Ishikawa (cell line): ENCODE results near the gene CTDP1.

Experiments
- CEBPB ChIP-seq: IDR thresholded peaks from 2 replicates; pipeline ENCODE4 v1.6.1; 2012
- CREB1 ChIP-seq: IDR thresholded peaks from 2 replicates; pipeline ENCODE4 v1.6.1; 2012; ENCODE audit warnings: low read depth
- EGR1 ChIP-seq: IDR thresholded peaks from 2 replicates; pipeline ENCODE4 v1.6.1; 2012
- EP300 ChIP-seq: IDR thresholded peaks from 2 replicates; pipeline ENCODE4 v1.6.1; 2012; ENCODE audit warnings: borderline replicate concordance
- FOXM1 ChIP-seq: IDR thresholded peaks from 2 replicates; pipeline ENCODE4 v1.6.1; 2012; ENCODE audit warnings: low read depth, borderline replicate concordance
- MAX ChIP-seq: IDR thresholded peaks from 2 replicates; pipeline ENCODE4 v1.6.1; 2012
- NFIC ChIP-seq: IDR thresholded peaks from 2 replicates; pipeline ENCODE4 v1.6.1; 2012
- RAD21 ChIP-seq: IDR thresholded peaks from 2 replicates; pipeline ENCODE4 v1.6.1; 2012; ENCODE audit warnings: low read depth
- TAF1 ChIP-seq: IDR thresholded peaks from 2 replicates; pipeline ENCODE4 v1.6.1; 2012; ENCODE audit warnings: low read depth, mild to moderate bottlenecking
- TCF12 ChIP-seq: IDR thresholded peaks from 2 replicates; pipeline ENCODE4 v1.6.1; 2012; ENCODE audit warnings: low read depth
- TEAD4 ChIP-seq: IDR thresholded peaks from 2 replicates; pipeline ENCODE4 v1.6.1; 2012
- USF1 ChIP-seq: IDR thresholded peaks from 2 replicates; pipeline ENCODE4 v1.6.1; 2012
- YY1 ChIP-seq: IDR thresholded peaks from 2 replicates; pipeline ENCODE4 v1.6.1; 2012; ENCODE audit warnings: low read depth
- ZBTB7A ChIP-seq: IDR thresholded peaks from 2 replicates; pipeline ENCODE4 v1.6.1; 2012; ENCODE audit warnings: low read depth
- TF ChIP-seq, protein P1 (sequence below): IDR thresholded peaks from 2 replicates; pipeline ENCODE4 v1.6.1; 2012; ENCODE audit warnings: low read depth, mild to moderate bottlenecking

CTDP1 gene

GRCh38 chr18:79748321-79749180, 68.9 kb downstream of the CTDP1 start:
- TF ChIP-seq EP300 (no peak), ZBTB7A (no peak), USF1 (no peak), TAF1 (no peak), TEAD4 (no peak), EGR1 (no peak), RAD21 (no peak), CEBPB (no peak), FOXM1 (no peak), MAX (no peak), CREB1 (no peak), TCF12 (no peak), YY1 (no peak), NFIC (no peak)
- TF ChIP-seq, protein P1, sequence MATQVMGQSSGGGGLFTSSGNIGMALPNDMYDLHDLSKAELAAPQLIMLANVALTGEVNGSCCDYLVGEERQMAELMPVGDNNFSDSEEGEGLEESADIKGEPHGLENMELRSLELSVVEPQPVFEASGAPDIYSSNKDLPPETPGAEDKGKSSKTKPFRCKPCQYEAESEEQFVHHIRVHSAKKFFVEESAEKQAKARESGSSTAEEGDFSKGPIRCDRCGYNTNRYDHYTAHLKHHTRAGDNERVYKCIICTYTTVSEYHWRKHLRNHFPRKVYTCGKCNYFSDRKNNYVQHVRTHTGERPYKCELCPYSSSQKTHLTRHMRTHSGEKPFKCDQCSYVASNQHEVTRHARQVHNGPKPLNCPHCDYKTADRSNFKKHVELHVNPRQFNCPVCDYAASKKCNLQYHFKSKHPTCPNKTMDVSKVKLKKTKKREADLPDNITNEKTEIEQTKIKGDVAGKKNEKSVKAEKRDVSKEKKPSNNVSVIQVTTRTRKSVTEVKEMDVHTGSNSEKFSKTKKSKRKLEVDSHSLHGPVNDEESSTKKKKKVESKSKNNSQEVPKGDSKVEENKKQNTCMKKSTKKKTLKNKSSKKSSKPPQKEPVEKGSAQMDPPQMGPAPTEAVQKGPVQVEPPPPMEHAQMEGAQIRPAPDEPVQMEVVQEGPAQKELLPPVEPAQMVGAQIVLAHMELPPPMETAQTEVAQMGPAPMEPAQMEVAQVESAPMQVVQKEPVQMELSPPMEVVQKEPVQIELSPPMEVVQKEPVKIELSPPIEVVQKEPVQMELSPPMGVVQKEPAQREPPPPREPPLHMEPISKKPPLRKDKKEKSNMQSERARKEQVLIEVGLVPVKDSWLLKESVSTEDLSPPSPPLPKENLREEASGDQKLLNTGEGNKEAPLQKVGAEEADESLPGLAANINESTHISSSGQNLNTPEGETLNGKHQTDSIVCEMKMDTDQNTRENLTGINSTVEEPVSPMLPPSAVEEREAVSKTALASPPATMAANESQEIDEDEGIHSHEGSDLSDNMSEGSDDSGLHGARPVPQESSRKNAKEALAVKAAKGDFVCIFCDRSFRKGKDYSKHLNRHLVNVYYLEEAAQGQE: no peak

DNA sequence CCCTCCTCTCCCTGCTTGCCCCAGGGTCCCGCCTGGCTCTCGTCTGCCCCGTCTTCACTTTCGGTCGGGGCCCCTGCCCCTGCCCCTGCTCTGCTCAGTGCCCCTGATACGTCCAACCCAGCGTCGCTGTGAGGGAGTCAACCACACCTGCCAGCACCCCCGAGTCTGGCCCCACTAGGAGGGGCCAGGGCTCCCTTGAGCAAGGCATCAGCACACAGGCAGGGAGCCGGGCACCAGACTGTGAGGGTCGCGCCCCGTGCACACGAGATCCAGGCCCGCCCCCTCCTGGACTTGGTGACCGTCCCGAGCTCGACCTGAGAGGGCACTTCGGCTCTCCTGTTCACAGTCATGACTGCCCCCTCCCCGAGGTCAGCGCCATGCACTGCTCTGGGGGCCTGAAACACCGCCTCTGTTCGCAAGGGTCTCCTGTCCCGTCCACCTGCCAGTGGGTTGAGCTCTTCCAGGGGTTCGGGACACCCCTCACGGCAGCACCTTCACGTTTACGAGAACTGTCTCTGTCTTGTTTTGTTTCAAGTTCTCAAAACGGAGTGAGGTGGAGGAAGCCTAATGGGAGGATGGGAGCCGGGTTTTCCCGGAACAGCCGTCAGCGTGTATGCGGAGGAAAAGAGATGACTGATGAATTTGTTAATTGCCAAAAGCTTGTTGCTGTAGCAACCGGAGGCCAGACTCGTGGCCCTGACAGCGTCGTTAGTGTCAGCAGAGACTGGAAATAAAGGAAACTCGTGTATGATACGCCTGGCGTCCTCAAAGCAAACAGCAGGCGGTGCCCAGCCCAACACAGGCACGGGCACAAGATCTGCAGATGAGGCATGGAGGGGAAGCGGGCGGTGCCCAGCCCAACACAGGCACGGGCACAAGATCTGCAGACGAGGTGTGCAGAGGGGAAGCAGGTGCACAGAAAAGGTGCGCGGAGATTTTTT, 69.9 kb downstream of the CTDP1 start:
- TF ChIP-seq TEAD4: no peak
- TF ChIP-seq, protein P1: no peak

DNA sequence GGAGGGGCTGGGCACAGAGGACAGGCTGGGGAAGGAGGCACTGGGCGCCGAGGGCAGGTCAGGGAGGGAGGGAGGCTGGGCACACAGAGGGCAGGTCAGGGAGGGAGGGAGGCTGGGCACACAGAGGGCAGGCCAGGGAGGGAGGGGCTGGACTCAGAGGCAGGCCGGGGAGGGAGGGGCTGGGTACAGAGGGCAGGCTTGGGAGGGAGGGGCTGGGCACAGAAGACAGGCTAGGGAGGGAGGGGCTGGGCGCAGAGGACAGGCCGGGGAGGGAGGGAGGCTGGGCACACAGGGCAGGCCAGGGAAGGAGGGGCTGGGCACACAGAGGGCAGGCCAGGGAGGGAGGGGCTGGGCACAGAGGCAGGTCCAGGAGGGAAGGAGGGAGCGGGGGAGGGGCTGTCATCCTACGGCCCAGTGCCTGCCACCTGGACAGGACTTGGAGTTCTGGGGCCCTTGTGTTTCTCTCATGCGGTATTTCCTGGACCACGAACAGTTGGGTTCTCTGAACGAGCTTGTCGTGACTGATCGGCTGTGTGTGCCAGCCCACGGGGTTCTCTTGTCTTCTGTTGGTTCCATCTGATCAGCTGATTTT, 71.5 kb downstream of the CTDP1 start:
- no peak for TF ChIP-seq MAX
- TF ChIP-seq, protein P1: no peak

DNA sequence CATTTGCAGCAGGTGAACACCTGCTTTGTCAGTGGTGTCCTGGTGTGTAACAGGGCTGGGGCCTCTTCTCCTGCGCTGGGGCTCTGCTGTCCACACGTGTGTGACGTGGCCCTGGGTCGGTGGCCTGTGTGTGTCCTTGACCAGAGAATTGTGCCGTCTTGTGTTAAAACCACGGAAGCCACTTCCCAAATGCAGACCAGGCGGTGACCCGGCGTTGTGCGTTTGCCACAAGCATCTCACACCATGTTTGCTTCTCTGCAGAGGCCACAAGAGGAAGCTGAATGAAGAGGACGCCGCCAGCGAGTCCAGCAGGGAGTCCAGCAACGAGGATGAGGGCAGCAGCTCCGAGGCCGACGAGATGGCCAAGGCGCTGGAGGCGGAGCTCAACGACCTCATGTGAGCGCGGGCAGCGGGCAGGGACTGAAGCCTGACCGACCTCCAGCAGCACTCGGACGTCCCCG, 73.8 kb downstream of the CTDP1 start:
- TF ChIP-seq CREB1 (no peak), FOXM1 (no peak)
